Adrenal gland (tissue), 5 donors: ENCODE results near the gene ERAP2.

Experiments
- CTCF ChIP-seq, 6 experiments: fragments of 450-650 bp in 4 of 6; fragments of 200-600 bp in 2 of 6; sonication (generic) in 1 of 6; IDR thresholded peaks; 1 replicate in 5 of 6; 2 replicates in 1 of 6; pipeline versions ENCODE4 v1.5.1 to v1.8.0; 2016 to 2021; ENCODE audit warnings: antibody characterized with exemption in 6 of 6, mild to moderate bottlenecking in 2 of 6, moderate library complexity in 1 of 6
- POLR2A ChIP-seq, 2 donors: fragments of 450-650 bp; IDR thresholded peaks; one replicate each; pipeline ENCODE4 v1.6.1; 2017; ENCODE audit warnings: antibody characterized with exemption in 2 of 2, mild to moderate bottlenecking in 2 of 2, moderate library complexity in 1 of 2
- donor health status: DM: no; HTN: no; CAD: no.

- TF ChIP-seq CTCF (IDR thresholded peaks at IDR 0.05): no peak
- no peak for TF ChIP-seq POLR2A (IDR thresholded peaks at IDR 0.05)
These were observed 20.0 kb downstream of the ERAP2 start for GRCh38 chr5:96896276-96896675.
